Loucy (cell line): ENCODE results near the gene SDK2.

Experiments used
- H2AFZ ChIP-seq: fragments of 200-600 bp; sonication (generic); 2 replicates; pipeline ENCODE4 v1.6.0; 2016; ENCODE audit warnings: antibody characterized with exemption, mild to moderate bottlenecking, low read length, moderate library complexity
- H3F3A ChIP-seq: fragments of 200-600 bp; 2 replicates; pipeline ENCODE4 v1.6.0; 2016; ENCODE audit warnings: antibody characterized with exemption, low read depth, mild to moderate bottlenecking
- H3K27me3 ChIP-seq: fragments of 200-600 bp; sonication (generic); 2 replicates; pipeline ENCODE4 v1.6.1; 2014; ENCODE audit warnings: low read length, mild to moderate bottlenecking; ENCODE audit not compliant: insufficient read depth, poor library complexity, severe bottlenecking
- H3K36me3 ChIP-seq: fragments of 200-600 bp; sonication (generic); 2 replicates; pipeline ENCODE4 v1.6.1; 2016; ENCODE audit warnings: low read length; ENCODE audit not compliant: insufficient read depth
- H3K4me1 ChIP-seq: fragments of 200-600 bp; sonication (generic); 2 replicates; pipeline ENCODE4 v1.5.1; 2014; ENCODE audit warnings: low read length, mild to moderate bottlenecking; ENCODE audit not compliant: insufficient read depth, poor library complexity, severe bottlenecking
- H3K4me2 ChIP-seq: fragments of 200-600 bp; sonication (generic); 2 replicates; pipeline ENCODE4 v1.6.0; 2014; ENCODE audit warnings: antibody characterized with exemption, low read length, low read depth, mild to moderate bottlenecking; ENCODE audit not compliant: poor library complexity, severe bottlenecking
- H3K4me3 ChIP-seq: fragments of 200-600 bp; sonication (generic); 2 replicates; pipeline ENCODE4 v1.5.1; 2014; ENCODE audit warnings: low read length, mild to moderate bottlenecking, mixed read lengths; ENCODE audit not compliant: poor library complexity, severe bottlenecking
- H3K79me2 ChIP-seq: fragments of 200-600 bp; sonication (generic); 2 replicates; pipeline ENCODE4 v1.6.1; 2014; ENCODE audit warnings: low read length; ENCODE audit not compliant: insufficient read depth
- H3K9ac ChIP-seq: fragments of 200-600 bp; sonication (generic); 2 replicates; pipeline ENCODE4 v1.6.0; 2014; ENCODE audit warnings: mild to moderate bottlenecking, low read depth, low read length, moderate library complexity; ENCODE audit not compliant: poor library complexity, severe bottlenecking
- H3K9me2 ChIP-seq: fragments of 200-600 bp; sonication (generic); replicated peaks from 2 replicates; pipeline ENCODE4 v1.6.1; 2016; ENCODE audit warnings: low read depth, low read length, mixed read lengths
- H3K9me3 ChIP-seq: fragments of 200-600 bp; sonication (generic); 2 replicates; pipeline ENCODE4 v1.6.1; 2014; ENCODE audit warnings: mild to moderate bottlenecking, antibody characterized with exemption, low read length, low read depth; ENCODE audit not compliant: insufficient read depth
- H4K20me1 ChIP-seq: fragments of 200-600 bp; sonication (generic); 2 replicates; pipeline ENCODE4 v1.6.0; 2014; ENCODE audit warnings: antibody characterized with exemption, low read length, mild to moderate bottlenecking; ENCODE audit not compliant: insufficient read depth, poor library complexity, severe bottlenecking
- EZH2phosphoT487 ChIP-seq: fragments of 200-600 bp; IDR thresholded peaks from 2 replicates; pipeline ENCODE4 v1.6.1; 2018; ENCODE audit warnings: antibody characterized with exemption, mild to moderate bottlenecking, moderate library complexity, borderline replicate concordance
- TF ChIP-seq, protein P1 (sequence below): fragments of 200-600 bp; sonication (generic); conservative IDR thresholded peaks from 2 replicates; pipeline ENCODE4 v1.5.1; 2014; ENCODE audit warnings: mild to moderate bottlenecking, antibody characterized with exemption, low read length

Gene SDK2

DNA sequence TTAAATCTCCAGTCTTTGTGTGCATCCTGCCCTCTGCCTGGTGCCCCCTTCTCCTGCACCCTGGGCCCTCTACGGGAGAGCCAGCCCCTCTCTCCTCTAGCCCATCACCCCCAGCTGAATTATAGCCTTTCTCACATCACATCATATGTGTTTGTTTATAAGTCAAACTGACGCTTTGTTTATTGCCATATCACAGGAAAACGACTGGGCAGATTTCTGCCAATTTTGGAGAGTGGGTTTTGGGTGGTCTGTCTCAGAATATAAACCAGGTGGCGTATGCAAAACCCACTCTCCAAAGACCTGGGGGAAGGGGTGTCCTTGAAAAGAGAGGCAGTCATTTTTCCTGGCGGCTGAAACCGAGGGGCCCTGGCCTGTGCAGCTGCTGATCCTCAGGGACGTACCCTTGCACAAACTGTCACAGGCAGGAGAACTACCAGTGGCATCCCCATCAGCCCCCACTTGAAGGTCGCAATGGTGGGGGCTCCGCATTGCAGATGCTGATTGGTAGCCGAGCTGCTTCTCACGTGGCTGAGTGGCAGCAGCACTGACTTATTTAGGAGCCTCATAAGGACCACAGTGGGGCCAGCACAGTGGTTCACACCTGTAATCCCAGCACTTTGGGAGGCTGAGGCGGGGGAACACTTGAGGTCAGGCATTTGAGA is 297.6 kb downstream of the SDK2 start:
- H3K79me2 ChIP-seq: no peaks in the 10 kb centered on the region
- no peaks in the 10 kb centered on the region for H3K27me3 ChIP-seq
- no peaks in the 10 kb centered on the region for H3K9me2 ChIP-seq
- no peak overlapping the region for H2AFZ ChIP-seq
- H4K20me1 ChIP-seq: no peaks in the 10 kb centered on the region
- H3K9me3 ChIP-seq: no peaks in the 10 kb centered on the region
- H3K4me1 ChIP-seq: no peaks in the 10 kb centered on the region
- TF ChIP-seq, protein P1, sequence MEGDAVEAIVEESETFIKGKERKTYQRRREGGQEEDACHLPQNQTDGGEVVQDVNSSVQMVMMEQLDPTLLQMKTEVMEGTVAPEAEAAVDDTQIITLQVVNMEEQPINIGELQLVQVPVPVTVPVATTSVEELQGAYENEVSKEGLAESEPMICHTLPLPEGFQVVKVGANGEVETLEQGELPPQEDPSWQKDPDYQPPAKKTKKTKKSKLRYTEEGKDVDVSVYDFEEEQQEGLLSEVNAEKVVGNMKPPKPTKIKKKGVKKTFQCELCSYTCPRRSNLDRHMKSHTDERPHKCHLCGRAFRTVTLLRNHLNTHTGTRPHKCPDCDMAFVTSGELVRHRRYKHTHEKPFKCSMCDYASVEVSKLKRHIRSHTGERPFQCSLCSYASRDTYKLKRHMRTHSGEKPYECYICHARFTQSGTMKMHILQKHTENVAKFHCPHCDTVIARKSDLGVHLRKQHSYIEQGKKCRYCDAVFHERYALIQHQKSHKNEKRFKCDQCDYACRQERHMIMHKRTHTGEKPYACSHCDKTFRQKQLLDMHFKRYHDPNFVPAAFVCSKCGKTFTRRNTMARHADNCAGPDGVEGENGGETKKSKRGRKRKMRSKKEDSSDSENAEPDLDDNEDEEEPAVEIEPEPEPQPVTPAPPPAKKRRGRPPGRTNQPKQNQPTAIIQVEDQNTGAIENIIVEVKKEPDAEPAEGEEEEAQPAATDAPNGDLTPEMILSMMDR: no peak
- no peak for TF ChIP-seq EZH2phosphoT487
- no peaks in the 10 kb centered on the region for H3F3A ChIP-seq
- no peak overlapping the region for H3K4me3 ChIP-seq
- no peak overlapping the region for H3K9ac ChIP-seq
- H3K36me3 ChIP-seq: no peaks in the 10 kb centered on the region; the same call in 1 of the 2 replicates
- H3K4me2 ChIP-seq: no peak overlapping the region

GRCh38 chr17:73343739-73344454 is 300.3 kb downstream of the SDK2 start:
- Histone ChIP-seq H3K4me3 (no peak overlapping the region), H2AFZ (no peak overlapping the region), H3K9me3 (no peaks in the 10 kb centered on the region), H3K36me3 (no peaks in the 10 kb centered on the region; the same call in 1 of the 2 replicates), H3F3A (no peaks in the 10 kb centered on the region), H4K20me1 (no peaks in the 10 kb centered on the region), H3K4me1 (no peaks in the 10 kb centered on the region), H3K9me2 (no peaks in the 10 kb centered on the region), H3K79me2 (no peaks in the 10 kb centered on the region), H3K27me3 (no peaks in the 10 kb centered on the region), H3K9ac (no peak overlapping the region), H3K4me2 (no peak overlapping the region)
- TF ChIP-seq EZH2phosphoT487: no peak
- TF ChIP-seq, protein P1: no peak

GRCh38 chr17:73343168-73343634 is 301.0 kb downstream of the SDK2 start:
- Histone ChIP-seq H3K36me3 (no peaks in the 10 kb centered on the region; the same call in 1 of the 2 replicates), H3K79me2 (no peaks in the 10 kb centered on the region), H3K4me3 (no peak overlapping the region), H4K20me1 (no peaks in the 10 kb centered on the region), H3K9ac (no peak overlapping the region), H3K4me2 (no peak overlapping the region), H3K9me3 (no peaks in the 10 kb centered on the region), H2AFZ (no peak overlapping the region), H3F3A (no peaks in the 10 kb centered on the region), H3K27me3 (no peaks in the 10 kb centered on the region), H3K9me2 (no peaks in the 10 kb centered on the region), H3K4me1 (no peaks in the 10 kb centered on the region)
- no peak for TF ChIP-seq EZH2phosphoT487
- TF ChIP-seq, protein P1: no peak
